Sigmoid colon (tissue), 7 donors: Measurements from ENCODE around the gene CRAT. TPM values are rescaled to one million over a fixed set of nuclear protein-coding genes. Genes with fewer than 3 reads are reported as not detected.
A peak's percentile ranks its signal among the peaks of the same experiment; 100 is the strongest.

Experiments
- DNase-seq: peaks from one replicate; pipeline ENCODE4 v3.0.0-alpha.2; 2019
- H3K27ac ChIP-seq, 4 donors: fragments of 200-600 bp; sonication (generic); one replicate each; pipeline ENCODE4 v1.5.1; 2016 to 2019; ENCODE audit warnings: mild to moderate bottlenecking in 1 of 4
- H3K27me3 ChIP-seq, 3 donors: fragments of 200-600 bp; sonication (generic); one replicate each; pipeline ENCODE4 v1.5.1; 2019; ENCODE audit warnings: mild to moderate bottlenecking in 1 of 3
- H3K36me3 ChIP-seq, 4 donors: fragments of 200-600 bp; sonication (generic); one replicate each; pipeline ENCODE4 v1.5.1; 2016 to 2019
- H3K4me1 ChIP-seq, 4 donors: fragments of 200-600 bp; sonication (generic); one replicate each; pipeline ENCODE4 v1.5.1; 2017 to 2019
- H3K4me3 ChIP-seq, 4 donors: fragments of 200-600 bp; sonication (generic); one replicate each; pipeline ENCODE4 v1.5.1; 2017 to 2019; ENCODE audit warnings: mild to moderate bottlenecking in 2 of 4, moderate library complexity in 1 of 4
- H3K9me3 ChIP-seq, 4 donors: fragments of 200-600 bp in 3 of 4; sonication (generic) in 3 of 4; one replicate each; pipeline versions ENCODE4 v1.5.1 to v1.6.1; 2013 to 2019
- EP300 ChIP-seq, 4 donors: sonication (generic); formaldehyde crosslinking; IDR thresholded peaks; one replicate each; pipeline ENCODE4 v1.6.1; 2017; ENCODE audit warnings: antibody characterized with exemption in 4 of 4
- POLR2A ChIP-seq, 2 donors: fragments of 450-650 bp; IDR thresholded peaks; one replicate each; pipeline ENCODE4 v1.6.1; 2016; ENCODE audit warnings: antibody characterized with exemption in 2 of 2, mild to moderate bottlenecking in 2 of 2, moderate library complexity in 2 of 2
- POLR2AphosphoS5 ChIP-seq, 4 donors: sonication (generic); formaldehyde crosslinking; IDR thresholded peaks; one replicate each; pipeline ENCODE4 v1.6.1; 2017; ENCODE audit warnings: antibody characterized with exemption in 4 of 4
- WGBS, 2 donors: extraction: QIAGEN DNeasy Blood & Tissue Kit; methylation state at CpG; one replicate each; pipeline ENCODE4 v1.1.7; 2013; 5-methylcytosine and 5-hydroxymethylcytosine counted together
- intact Hi-C: fragments of 100-400 bp; cut with DNase I; formaldehyde crosslinking; loops from one replicate; pipeline ENCODE4 v1.15.1; 2023
- polyA plus RNA-seq, 3 donors: library from polyadenylated mRNA; stranded (reverse); fragments of 200-250 nt; gene quantifications; one replicate each; pipeline ENCODE4 v1.2.3, GENCODE V29; 2013
- total RNA-seq, 4 donors: library from RNA; depleted of rRNA; stranded (reverse); fragments of >200 nt; gene quantifications; one replicate each; pipeline ENCODE4 v1.1.0, GENCODE V29; 2016
- TF ChIP-seq, protein P1 (sequence below), 4 experiments: fragments of 450-650 bp in 3 of 4; fragments of 200-600 bp in 1 of 4; IDR thresholded peaks; one replicate each; pipeline ENCODE4 v1.5.1; 2016 to 2019; ENCODE audit warnings: antibody characterized with exemption in 4 of 4, mild to moderate bottlenecking in 3 of 4, moderate library complexity in 2 of 4
- donor health status: healthy with polysubstance abuse.
- donor health status: Bipolar disorder and iron deficiency.
- donor health status: healthy.

CRAT gene
- total and polyA plus RNA-seq, 7 donors: 49.6 to 66.8 (median 52.9) TPM

DNA sequence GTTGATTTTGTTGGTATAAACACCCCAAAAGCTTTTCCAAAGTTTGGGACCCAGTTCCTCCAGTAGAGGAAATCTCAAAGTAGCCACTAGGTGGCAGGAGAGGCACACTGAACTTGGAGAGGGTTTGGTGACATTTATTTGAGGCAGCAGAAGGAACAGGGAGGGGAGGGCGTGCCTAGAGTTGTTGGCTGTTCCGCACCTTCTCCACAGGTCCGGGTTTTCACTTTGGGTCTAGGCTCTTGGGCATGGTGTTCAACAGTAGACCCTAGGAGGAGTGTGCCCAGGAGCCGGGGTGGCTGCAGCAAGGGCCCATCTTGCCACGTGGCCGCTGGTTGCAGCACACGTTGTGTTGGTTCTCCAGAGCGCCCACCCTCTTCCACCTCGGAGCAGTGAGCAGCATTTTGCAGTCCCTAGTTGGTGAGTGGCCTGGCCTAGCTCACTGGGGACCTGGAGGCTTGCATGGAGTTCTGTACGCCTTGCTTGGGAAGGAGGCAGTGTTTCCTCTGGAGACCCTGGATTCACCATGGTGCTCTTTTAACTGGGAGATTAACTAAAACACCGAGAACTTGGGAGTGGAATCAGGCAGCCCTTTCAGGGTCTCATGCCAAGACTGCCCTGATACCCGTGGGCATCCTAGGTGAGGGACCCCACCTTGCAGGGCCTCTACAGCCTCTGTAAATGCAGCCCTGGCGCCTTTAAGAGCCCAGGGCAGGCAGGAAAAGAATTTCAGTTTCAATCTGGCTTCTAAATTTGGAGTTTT, 28.8 kb upstream of the CRAT start:
- Histone ChIP-seq H3K36me3 (peaks cover 0 to 38% (median 13%) of the 10 kb centered on the region in 4 donors), H3K27ac (peak overlapping the region; percentile 97 to 100 (median 99)), H3K4me3 (peak overlapping the region; percentile 15 to 59 (median 50)), H3K9me3 (no peaks in the 10 kb centered on the region), H3K4me1 (peaks cover 0 to 67% (median 59%) of the 10 kb centered on the region in 4 donors), H3K27me3 (no peaks in the 10 kb centered on the region)
- peak; percentile 90 for DNase-seq
- no peak for TF ChIP-seq POLR2A (IDR thresholded peaks at IDR 0.05)
- TF ChIP-seq EP300 (IDR thresholded peaks at IDR 0.05): no peak
- TF ChIP-seq, protein P1, sequence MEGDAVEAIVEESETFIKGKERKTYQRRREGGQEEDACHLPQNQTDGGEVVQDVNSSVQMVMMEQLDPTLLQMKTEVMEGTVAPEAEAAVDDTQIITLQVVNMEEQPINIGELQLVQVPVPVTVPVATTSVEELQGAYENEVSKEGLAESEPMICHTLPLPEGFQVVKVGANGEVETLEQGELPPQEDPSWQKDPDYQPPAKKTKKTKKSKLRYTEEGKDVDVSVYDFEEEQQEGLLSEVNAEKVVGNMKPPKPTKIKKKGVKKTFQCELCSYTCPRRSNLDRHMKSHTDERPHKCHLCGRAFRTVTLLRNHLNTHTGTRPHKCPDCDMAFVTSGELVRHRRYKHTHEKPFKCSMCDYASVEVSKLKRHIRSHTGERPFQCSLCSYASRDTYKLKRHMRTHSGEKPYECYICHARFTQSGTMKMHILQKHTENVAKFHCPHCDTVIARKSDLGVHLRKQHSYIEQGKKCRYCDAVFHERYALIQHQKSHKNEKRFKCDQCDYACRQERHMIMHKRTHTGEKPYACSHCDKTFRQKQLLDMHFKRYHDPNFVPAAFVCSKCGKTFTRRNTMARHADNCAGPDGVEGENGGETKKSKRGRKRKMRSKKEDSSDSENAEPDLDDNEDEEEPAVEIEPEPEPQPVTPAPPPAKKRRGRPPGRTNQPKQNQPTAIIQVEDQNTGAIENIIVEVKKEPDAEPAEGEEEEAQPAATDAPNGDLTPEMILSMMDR (IDR thresholded peaks at IDR 0.05): peak; percentile 87 to 98 (median 94)
- TF ChIP-seq POLR2AphosphoS5 (IDR thresholded peaks at IDR 0.05): peak in 2 of 4 donors; percentile 15 to 28
- intact Hi-C loops: loop anchor here (1.0 to 2.0 kb wide), 2 partner anchors 63 to 472 kb away; no protein-coding TSS in a partner anchor
- 3 to 7% methylated on average over 13 of the region's 13 CpGs for WGBS, 2 donors

DNA sequence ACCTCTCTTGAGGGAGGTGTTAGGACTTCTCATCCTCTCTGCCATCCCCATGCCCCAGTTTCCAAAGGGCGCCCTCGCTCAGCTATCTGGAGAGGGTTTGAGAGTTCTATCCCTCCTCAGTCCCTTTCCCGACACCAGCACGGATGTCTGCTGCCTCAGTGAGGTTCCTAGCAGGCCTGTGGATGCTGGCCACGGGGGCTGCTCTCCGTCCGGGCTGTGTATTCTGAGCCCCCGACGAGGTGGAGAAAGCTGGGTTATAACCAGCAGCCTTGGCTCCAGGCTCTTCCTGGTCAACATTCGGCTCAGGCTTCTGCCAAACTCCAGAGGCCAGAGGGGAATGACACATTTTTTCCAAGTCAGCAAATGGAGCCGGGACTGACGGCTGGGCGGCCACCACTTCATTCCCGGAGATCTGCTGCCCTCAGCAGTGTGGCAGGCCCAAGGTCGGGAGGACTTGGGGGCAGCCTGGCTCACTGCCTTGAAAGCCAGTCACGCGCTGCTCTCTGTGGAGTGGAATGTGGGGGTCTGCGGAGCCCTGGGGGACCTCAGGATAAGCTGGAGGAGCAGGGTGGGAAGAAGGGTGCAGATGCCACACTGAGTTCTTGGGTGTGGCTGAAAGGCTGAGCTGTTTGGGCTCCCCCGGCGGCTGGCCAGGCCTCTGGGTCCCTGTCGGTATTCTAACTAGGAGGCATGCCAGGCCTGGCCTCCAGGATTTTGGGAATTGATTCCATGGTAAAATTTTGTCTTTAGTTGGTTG, 28.1 kb upstream of the CRAT start:
- no peaks in the 10 kb centered on the region for H3K9me3 ChIP-seq
- H3K27ac ChIP-seq: peak overlapping the region; percentile 97 to 100 (median 99)
- 64 to 65% methylated on average over 21 of the region's 21 CpGs for WGBS, 2 donors
- no peak for TF ChIP-seq POLR2A (IDR thresholded peaks at IDR 0.05)
- TF ChIP-seq POLR2AphosphoS5 (IDR thresholded peaks at IDR 0.05): peak; percentile 47 to 73 (median 48)
- TF ChIP-seq EP300 (IDR thresholded peaks at IDR 0.05): peak in 1 of 4 donors; percentile 17
- peak overlapping the region in 1 of 4 donors; percentile 59 for H3K4me3 ChIP-seq
- H3K27me3 ChIP-seq: no peaks in the 10 kb centered on the region
- DNase-seq: peak; percentile 82
- peaks cover 0 to 39% (median 13%) of the 10 kb centered on the region in 4 donors for H3K36me3 ChIP-seq
- peaks cover 0 to 59% (median 53%) of the 10 kb centered on the region in 4 donors for H3K4me1 ChIP-seq
- intact Hi-C loops: loop anchor here (1.0 to 2.0 kb wide), 2 partner anchors 64 to 473 kb away; no protein-coding TSS in a partner anchor

DNA sequence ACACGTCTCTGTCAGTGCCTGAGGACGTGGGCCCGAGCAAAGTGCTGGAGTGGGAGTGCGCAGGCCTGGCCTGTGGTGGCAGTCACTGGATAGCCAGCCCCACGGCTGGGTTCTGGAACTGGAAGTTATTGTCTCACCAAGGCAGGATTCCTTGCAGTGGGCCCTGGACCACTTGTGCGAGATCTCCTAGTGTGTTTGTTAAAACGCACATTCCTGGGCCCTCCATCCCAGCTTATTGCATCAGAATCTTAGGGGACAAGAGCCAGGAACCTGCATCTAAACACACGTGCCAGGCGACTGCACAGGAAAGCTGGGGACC, 27.5 kb upstream of the CRAT start:
- peaks cover 0 to 44% (median 13%) of the 10 kb centered on the region in 4 donors for H3K36me3 ChIP-seq
- WGBS, 2 donors: 85 to 88% methylated on average over 9 of the region's 9 CpGs
- H3K27ac ChIP-seq: peak overlapping the region; percentile 97 to 100 (median 99)
- DNase-seq: no peak
- no peaks in the 10 kb centered on the region for H3K9me3 ChIP-seq
- no peak overlapping the region for H3K4me3 ChIP-seq
- TF ChIP-seq POLR2A (IDR thresholded peaks at IDR 0.05): no peak
- no peak for TF ChIP-seq EP300 (IDR thresholded peaks at IDR 0.05)
- TF ChIP-seq, protein P1 (IDR thresholded peaks at IDR 0.05): no peak
- no peak for TF ChIP-seq POLR2AphosphoS5 (IDR thresholded peaks at IDR 0.05)
- H3K27me3 ChIP-seq: no peaks in the 10 kb centered on the region
- intact Hi-C loops: loop anchor here (2.0 kb wide), 1 partner anchor 65 kb away; no protein-coding TSS in a partner anchor
- peaks cover 0 to 54% (median 47%) of the 10 kb centered on the region in 4 donors for H3K4me1 ChIP-seq

DNA sequence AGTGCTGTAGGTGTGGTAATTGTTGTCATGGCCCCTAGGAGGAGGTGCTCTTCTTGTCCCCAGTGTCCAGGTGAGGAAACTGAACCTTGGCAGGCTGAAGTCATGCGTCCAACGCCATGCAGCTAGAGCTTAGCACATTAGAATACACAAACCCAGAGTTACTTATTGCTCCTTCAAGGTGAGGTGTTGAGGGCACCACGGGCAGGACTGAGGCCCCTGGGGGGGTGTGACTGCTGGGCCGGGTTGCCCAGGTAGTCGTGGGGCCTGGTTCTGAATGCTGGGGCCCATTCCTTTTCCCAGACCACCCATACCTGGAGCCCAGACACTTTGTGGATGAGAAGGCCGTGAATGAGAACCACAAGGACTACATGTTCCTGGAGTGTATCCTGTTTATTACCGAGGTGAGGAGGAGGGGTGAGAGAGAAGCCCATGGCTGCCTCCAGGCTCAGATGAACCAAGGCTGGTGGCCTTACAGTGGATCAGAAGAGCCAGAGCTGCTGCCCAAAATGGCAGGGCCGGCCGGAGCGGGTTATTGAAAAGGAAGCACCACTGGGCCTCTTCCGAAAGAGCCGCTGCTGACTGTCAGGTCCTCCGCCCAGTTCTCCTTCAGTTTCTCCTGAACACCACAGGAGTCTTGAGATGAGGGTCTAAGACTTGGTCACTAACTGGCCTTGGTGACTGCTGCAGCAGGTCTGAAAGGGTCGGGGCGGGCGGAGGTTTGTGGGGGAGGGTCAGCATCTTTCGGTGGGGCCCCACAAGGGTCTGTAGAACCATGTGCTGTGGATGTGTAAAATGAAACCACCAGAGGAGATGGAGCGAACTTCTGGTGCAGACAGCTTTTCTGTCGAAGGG, 26.9 kb upstream of the CRAT start:
- H3K4me1 ChIP-seq: peaks cover 0 to 48% (median 41%) of the 10 kb centered on the region in 4 donors
- peak overlapping the region; percentile 97 to 100 (median 99) for H3K27ac ChIP-seq
- no peak for TF ChIP-seq EP300 (IDR thresholded peaks at IDR 0.05)
- TF ChIP-seq POLR2A (IDR thresholded peaks at IDR 0.05): no peak
- TF ChIP-seq POLR2AphosphoS5 (IDR thresholded peaks at IDR 0.05): no peak
- TF ChIP-seq, protein P1 (IDR thresholded peaks at IDR 0.05): no peak
- H3K4me3 ChIP-seq: no peak overlapping the region
- H3K9me3 ChIP-seq: no peaks in the 10 kb centered on the region
- no peak for DNase-seq
- peaks cover 0 to 46% (median 13%) of the 10 kb centered on the region in 4 donors for H3K36me3 ChIP-seq
- H3K27me3 ChIP-seq: no peaks in the 10 kb centered on the region
- intact Hi-C loops: loop anchor here (2.0 kb wide), 1 partner anchor 65 kb away; no protein-coding TSS in a partner anchor
- WGBS, 2 donors: 86 to 89% methylated on average over 19 of the region's 19 CpGs
